WTC11 (cell line): Measurements from ENCODE around the gene ROBO4. TPM values are rescaled to one million over a fixed set of nuclear protein-coding genes. Genes with fewer than 3 reads are reported as not detected.

Experiments
- ATAC-seq: fragments of 200-7000 bp; cut with Tn5 transposase; 2 replicates; pipeline ENCODE4 v1.10.0; 2021; ENCODE audit warnings: mild to moderate bottlenecking, moderate library complexity
- CTCF ChIA-PET: fragments of 300-600 bp; sonication (Branson Sonifier 250); formaldehyde crosslinking; loops from one replicate; lab custom pipeline; 2021; ENCODE audit warnings: antibody characterized with exemption; lab: Charles Lee
- POLR2A ChIA-PET: fragments of 350-600 bp; sonication (Branson Sonifier 250); formaldehyde crosslinking; loops from one replicate; lab custom pipeline; 2021; ENCODE audit warnings: antibody characterized with exemption; lab: Charles Lee
- DNase-seq: peaks from one replicate; pipeline ENCODE4 v3.0.0; 2021; ENCODE audit warnings: low spot score
- H3K27ac Mint-ChIP-seq: 2 replicates; pipeline ENCODE4 v1.8.0; 2021; ENCODE audit warnings: mixed read lengths
- H3K27me3 Mint-ChIP-seq: 2 replicates; pipeline ENCODE4 v1.8.0; 2021; ENCODE audit warnings: low read depth, mild to moderate bottlenecking, moderate library complexity, mixed read lengths
- H3K36me3 Mint-ChIP-seq: 2 replicates; pipeline ENCODE4 v1.8.0; 2021; ENCODE audit warnings: mixed read lengths
- H3K4me1 Mint-ChIP-seq: 2 replicates; pipeline ENCODE4 v1.8.0; 2022; ENCODE audit warnings: mixed read lengths
- H3K4me3 Mint-ChIP-seq: 2 replicates; pipeline ENCODE4 v1.8.0; 2021; ENCODE audit warnings: mild to moderate bottlenecking, moderate library complexity, mixed read lengths
- H3K9me3 Mint-ChIP-seq: 2 replicates; pipeline ENCODE4 v1.8.0; 2021; ENCODE audit warnings: mixed read lengths
- ATF6 ChIP-seq: sonication (generic); formaldehyde crosslinking; IDR thresholded peaks from 2 replicates; pipeline ENCODE4 v1.8.1; 2023; ENCODE audit warnings: mild to moderate bottlenecking, missing genetic modification reagents
- CREB1 ChIP-seq: sonication (generic); formaldehyde crosslinking; IDR thresholded peaks from 2 replicates; pipeline ENCODE4 v1.8.0; 2023; ENCODE audit warnings: mild to moderate bottlenecking, missing genetic modification reagents
- E2F1 ChIP-seq: sonication (generic); formaldehyde crosslinking; IDR thresholded peaks from 2 replicates; pipeline ENCODE4 v1.8.0; 2022; ENCODE audit warnings: mild to moderate bottlenecking, missing genetic modification reagents
- EMX1 ChIP-seq: fragments of 250-450 bp; sonication (Bioruptor Pico); IDR thresholded peaks from 2 replicates; pipeline ENCODE4 v1.8.0; 2021; ENCODE audit warnings: mild to moderate bottlenecking
- FOXJ3 ChIP-seq: sonication (generic); formaldehyde crosslinking; IDR thresholded peaks from 2 replicates; pipeline ENCODE4 v1.9.0; 2021; ENCODE audit warnings: missing genetic modification reagents, mild to moderate bottlenecking, borderline replicate concordance
- FOXK1 ChIP-seq: sonication (generic); formaldehyde crosslinking; IDR thresholded peaks from 2 replicates; pipeline ENCODE4 v1.8.0; 2022; ENCODE audit warnings: mild to moderate bottlenecking, moderate library complexity, missing genetic modification reagents
- HMGXB4 ChIP-seq: sonication (generic); formaldehyde crosslinking; IDR thresholded peaks from 2 replicates; pipeline ENCODE4 v1.8.1; 2023; ENCODE audit warnings: mild to moderate bottlenecking, moderate library complexity, missing genetic modification reagents
- IRF1 ChIP-seq: sonication (generic); formaldehyde crosslinking; IDR thresholded peaks from 2 replicates; pipeline ENCODE4 v1.8.0; 2023; ENCODE audit warnings: missing genetic modification reagents
- MAX ChIP-seq: sonication (generic); formaldehyde crosslinking; IDR thresholded peaks from 2 replicates; pipeline ENCODE4 v1.8.0; 2022; ENCODE audit warnings: mild to moderate bottlenecking, missing genetic modification reagents
- MLX ChIP-seq: sonication (generic); formaldehyde crosslinking; IDR thresholded peaks from 2 replicates; pipeline ENCODE4 v1.8.1; 2023; ENCODE audit warnings: mild to moderate bottlenecking, missing genetic modification reagents, moderate library complexity
- NFE2L1 ChIP-seq: sonication (generic); formaldehyde crosslinking; IDR thresholded peaks from 2 replicates; pipeline ENCODE4 v1.8.1; 2023; ENCODE audit warnings: missing genetic modification reagents
- OVOL2 ChIP-seq: fragments of 250-450 bp; sonication (Bioruptor Pico); IDR thresholded peaks from 2 replicates; pipeline ENCODE4 v1.9.0; 2021; ENCODE audit warnings: mild to moderate bottlenecking, borderline replicate concordance
- SOX15 ChIP-seq: fragments of 250-450 bp; sonication (Bioruptor Pico); IDR thresholded peaks from 2 replicates; pipeline ENCODE4 v1.9.0; 2021; ENCODE audit warnings: mild to moderate bottlenecking
- ZBTB43 ChIP-seq: sonication (generic); formaldehyde crosslinking; IDR thresholded peaks from 2 replicates; pipeline ENCODE4 v1.8.1; 2023; ENCODE audit warnings: mild to moderate bottlenecking, missing genetic modification reagents
- ZNF121 ChIP-seq: sonication (generic); formaldehyde crosslinking; IDR thresholded peaks from 2 replicates; pipeline ENCODE4 v1.8.0; 2023; ENCODE audit warnings: missing genetic modification reagents
- ZNF317 ChIP-seq: sonication (generic); formaldehyde crosslinking; IDR thresholded peaks from 2 replicates; pipeline ENCODE4 v1.8.1; 2023; ENCODE audit warnings: low read depth, mild to moderate bottlenecking, moderate library complexity, missing genetic modification reagents, borderline replicate concordance
- ZNF532 ChIP-seq: fragments of 250-450 bp; sonication (Bioruptor Pico); IDR thresholded peaks from 2 replicates; pipeline ENCODE4 v1.9.0; 2021; ENCODE audit warnings: mild to moderate bottlenecking, borderline replicate concordance
- ZNF671 ChIP-seq: fragments of 250-450 bp; sonication (Bioruptor Pico); IDR thresholded peaks from 2 replicates; pipeline ENCODE4 v1.8.0; 2021; ENCODE audit warnings: mild to moderate bottlenecking
- total RNA-seq: library from RNA; stranded (reverse); gene quantifications from 3 replicates; pipeline ENCODE4 v1.2.3, GENCODE V29; 2021

Gene ROBO4
- total RNA-seq, 1 experiment from 2014 or later, result 0.13 TPM

GRCh38 chr11:124943254-124943616 lies 45.6 kb upstream of the ROBO4 start (continued):
- TF ChIP-seq ZNF532 (CRISPR knock-in tag) (no peak), ZNF121 (CRISPR knock-in tag) (no peak), ZNF671 (CRISPR knock-in tag) (no peak), ZNF317 (CRISPR knock-in tag) (no peak), MLX (no peak)

- Mint-ChIP-seq H3K27ac (no peak overlapping the region), H3K36me3 (no peaks in the 10 kb centered on the region), H3K4me3 (no peak overlapping the region), H3K9me3 (no peaks in the 10 kb centered on the region; the same call in 1 of the 2 replicates), H3K27me3 (peaks cover 18% of the 10 kb centered on the region), H3K4me1 (0 out of 2 replicates have a peak, but pooled peaks cover 2% of the 10 kb centered on the region)
- ChIA-PET CTCF (interaction anchor here (0.6 to 1.5 kb wide), 2 partner anchors 8 to 403 kb away, joined by 3 to 8 read pairs; no protein-coding TSS in a partner anchor), POLR2A (no interaction called here)
- TF ChIP-seq OVOL2 (CRISPR knock-in tag) (no peak), IRF1 (CRISPR knock-in tag) (no peak), SOX15 (no peak), E2F1 (CRISPR knock-in tag) (no peak), MAX (no peak), CREB1 (CRISPR knock-in tag) (no peak), FOXK1 (no peak), EMX1 (no peak), ZBTB43 (no peak), FOXJ3 (CRISPR knock-in tag) (no peak)
- DNase-seq, result no peak
- ATAC-seq, result no peak
Measured at GRCh38 chr11:124942466-124943253, 45.0 kb upstream of the ROBO4 start.

GRCh38 chr11:124941703-124942102 lies 44.0 kb upstream of the ROBO4 start:
- no peak for DNase-seq
- Mint-ChIP-seq H3K4me3 (no peak overlapping the region), H3K27me3 (peaks cover 25% of the 10 kb centered on the region), H3K9me3 (no peaks in the 10 kb centered on the region), H3K4me1 (0 out of 2 replicates have a peak, but pooled peaks cover 2% of the 10 kb centered on the region), H3K27ac (no peak overlapping the region), H3K36me3 (no peaks in the 10 kb centered on the region)
- ATAC-seq, result no peak
- ChIA-PET CTCF (interaction anchor here (0.6 to 1.2 kb wide), 3 partner anchors 12 to 404 kb away, joined by 3 to 6 read pairs (median 3); partner anchors contain the start of gene CCDC15), POLR2A (no interaction called here)
- no peak for TF ChIP-seq CREB1 (CRISPR knock-in tag)
- TF ChIP-seq NFE2L1 (CRISPR knock-in tag), result no peak
- TF ChIP-seq HMGXB4 (CRISPR knock-in tag), result no peak
- no peak for TF ChIP-seq ATF6 (CRISPR knock-in tag)
